GM18909 (cell line): ENCODE data around the gene DCDC2.
A peak's percentile ranks its signal among the peaks of the same experiment; 100 is the strongest.
"Not testable (repeated sequence)": the region's sequence is repeated elsewhere in the genome, so short reads cannot be mapped to it uniquely, and the experiment has no call there.

Source experiments
- ATAC-seq: cut with Tn5 transposase; IDR thresholded peaks from one replicate; pipeline ENCODE4 v1.9.1; 2021; ENCODE audit warnings: mild to moderate bottlenecking; ENCODE audit not compliant: unreplicated experiment, poor library complexity

DCDC2 gene

GRCh38 chr6:24357336-24358218, at the start of gene DCDC2:
Gene DCDC2 (minus strand): TSS chr6:24358059. CDS start chr6:24357750, 309 bp downstream.
- no peak for ATAC-seq

- ATAC-seq: no peak
Observed at GRCh38 chr6:24405262-24405661, 47.4 kb upstream of the DCDC2 start.

GRCh38 chr6:24403501-24403824, 45.6 kb upstream of the DCDC2 start:
- ATAC-seq: no peak

- ATAC-seq: peak; percentile 95
Observed at GRCh38 chr6:24402697-24403500, 45.0 kb upstream of the DCDC2 start, which contains the start of gene MRS2. Gene MRS2 (plus strand): TSS chr6:24402936. CDS start chr6:24403047, 111 bp downstream.

GRCh38 chr6:24401458-24401857, 43.6 kb upstream of the DCDC2 start:
- ATAC-seq: no peak

GRCh38 chr6:24400045-24401039, 42.5 kb upstream of the DCDC2 start:
- not testable (repeated sequence) for ATAC-seq

- no peak for ATAC-seq
Observed at GRCh38 chr6:24397631-24398030, 39.8 kb upstream of the DCDC2 start.

- no peak for ATAC-seq
Observed at GRCh38 chr6:24396824-24397223, 39.0 kb upstream of the DCDC2 start.

GRCh38 chr6:24394780-24395437, 37.0 kb upstream of the DCDC2 start:
- ATAC-seq: no peak

- no peak for ATAC-seq
Observed at GRCh38 chr6:24394061-24394779, 36.4 kb upstream of the DCDC2 start.

- peak; percentile 97 for ATAC-seq
Observed at GRCh38 chr6:24391756-24392405, 34.0 kb upstream of the DCDC2 start.

GRCh38 chr6:24391208-24391607, 33.3 kb upstream of the DCDC2 start:
- ATAC-seq: no peak

GRCh38 chr6:24387818-24388217, 30.0 kb upstream of the DCDC2 start:
- no peak for ATAC-seq

GRCh38 chr6:24385536-24386269, 27.8 kb upstream of the DCDC2 start:
- peak; percentile 71 for ATAC-seq

- not testable (repeated sequence) for ATAC-seq
Observed at GRCh38 chr6:24384369-24385130, 26.7 kb upstream of the DCDC2 start.

GRCh38 chr6:24382891-24383494, 25.1 kb upstream of the DCDC2 start:
- ATAC-seq: not testable (repeated sequence)

- ATAC-seq: no peak
Observed at GRCh38 chr6:24382220-24382540, 24.3 kb upstream of the DCDC2 start.
